Mesendoderm (in vitro differentiated cells): ENCODE results near the gene SCAI.
"Not testable (repeated sequence)": the region's sequence is repeated elsewhere in the genome, so short reads cannot be mapped to it uniquely, and the experiment has no call there.

Experiments used
- DNase-seq: peaks from one replicate; pipeline ENCODE4 v3.0.0; 2013
- H2AK5ac ChIP-seq: 2 replicates; pipeline ENCODE4 v1.6.1; 2013; ENCODE audit warnings: low read length, inconsistent platforms
- H2BK120ac ChIP-seq: 2 replicates; pipeline ENCODE4 v1.6.1; 2013; ENCODE audit warnings: low read depth, mild to moderate bottlenecking, low read length, moderate library complexity, mixed read lengths
- H2BK15ac ChIP-seq: replicated peaks from 2 replicates; pipeline ENCODE4 v1.6.1; 2013; ENCODE audit warnings: low read depth, mild to moderate bottlenecking, moderate library complexity
- H2BK5ac ChIP-seq: 2 replicates; pipeline ENCODE4 v1.6.1; 2013; ENCODE audit warnings: low read length, inconsistent platforms
- H3K18ac ChIP-seq: 2 replicates; pipeline ENCODE4 v1.6.1; 2013; ENCODE audit warnings: mild to moderate bottlenecking, low read length, mixed read lengths
- H3K23ac ChIP-seq: one replicate; pipeline ENCODE4 v1.6.1; 2013; ENCODE audit warnings: low read length
- H3K27ac ChIP-seq: 2 replicates; pipeline ENCODE4 v1.5.1; 2013; ENCODE audit warnings: low read depth, mild to moderate bottlenecking, inconsistent platforms, low read length, moderate library complexity
- H3K27me3 ChIP-seq: 2 replicates; pipeline ENCODE4 v1.6.1; 2013; ENCODE audit warnings: low read length, control low read depth, mild to moderate bottlenecking, inconsistent platforms; ENCODE audit not compliant: insufficient read depth, poor library complexity
- H3K36me3 ChIP-seq: 2 replicates; pipeline ENCODE4 v1.6.1; 2013; ENCODE audit warnings: low read length, inconsistent platforms; ENCODE audit not compliant: control insufficient read depth, insufficient read depth
- H3K4ac ChIP-seq: one replicate; pipeline ENCODE4 v1.6.1; 2013; ENCODE audit warnings: low read depth, mild to moderate bottlenecking, low read length, moderate library complexity
- H3K4me1 ChIP-seq: 2 replicates; pipeline ENCODE4 v1.6.1; 2013; ENCODE audit warnings: low read depth, low read length, inconsistent platforms; ENCODE audit not compliant: control insufficient read depth
- H3K4me2 ChIP-seq: 2 replicates; pipeline ENCODE4 v1.6.1; 2013; ENCODE audit warnings: low read length
- H3K4me3 ChIP-seq: 2 replicates; pipeline ENCODE4 v1.5.1; 2013; ENCODE audit warnings: mild to moderate bottlenecking, low read length
- H3K56ac ChIP-seq: one replicate; pipeline ENCODE4 v1.6.1; 2013; ENCODE audit warnings: low read length
- H3K79me1 ChIP-seq: 2 replicates; pipeline ENCODE4 v1.6.1; 2013; ENCODE audit warnings: low read length, inconsistent platforms
- H3K79me2 ChIP-seq: 2 replicates; pipeline ENCODE4 v1.6.1; 2013; ENCODE audit warnings: mild to moderate bottlenecking, low read length; ENCODE audit not compliant: control insufficient read depth, insufficient read depth
- H3K9ac ChIP-seq: 2 replicates; pipeline ENCODE4 v1.6.1; 2013; ENCODE audit warnings: low read length, inconsistent platforms
- H4K5ac ChIP-seq: one replicate; pipeline ENCODE4 v1.6.1; 2013; ENCODE audit warnings: low read length
- H4K8ac ChIP-seq: one replicate; pipeline ENCODE4 v1.6.1; 2013; ENCODE audit warnings: low read depth, mild to moderate bottlenecking, control low read depth, low read length, moderate library complexity
- WGBS: extraction: QIAGEN DNeasy Blood & Tissue Kit; methylation state at CpG from one replicate; pipeline ENCODE4 v1.1.7; 2013; ENCODE audit warnings: low lambda C conversion rate, missing lambda C conversion rate; ENCODE audit not compliant: insufficient coverage; ENCODE audit errors: extremely low coverage; 5-methylcytosine and 5-hydroxymethylcytosine counted together

SCAI gene

GRCh38 chr9:125021069-125021468 is 122.3 kb downstream of the SCAI start:
- Histone ChIP-seq H3K9ac (no peak overlapping the region), H3K18ac (no peak overlapping the region), H3K4me3 (no peak overlapping the region), H3K56ac (no peak overlapping the region), H3K79me1 (no peaks in the 10 kb centered on the region), H2BK120ac (no peak overlapping the region), H4K8ac (no peak overlapping the region), H4K5ac (no peak overlapping the region), H3K4me2 (no peak overlapping the region), H2BK5ac (no peak overlapping the region), H3K36me3 (no peaks in the 10 kb centered on the region), H3K23ac (no peak overlapping the region), H3K79me2 (no peaks in the 10 kb centered on the region), H3K27ac (no peak overlapping the region), H2AK5ac (no peak overlapping the region), H3K4me1 (no peaks in the 10 kb centered on the region), H3K27me3 (no peaks in the 10 kb centered on the region), H3K4ac (no peak overlapping the region), H2BK15ac (no peak overlapping the region)
- WGBS, result no CpG with 5 or more reads among the region's 4 CpGs
- DNase-seq, result no peak

- not testable (repeated sequence) for DNase-seq, H3K9ac ChIP-seq, H3K4me1 ChIP-seq, H3K79me2 ChIP-seq, H2BK120ac ChIP-seq, H4K8ac ChIP-seq, H3K18ac ChIP-seq, H3K4ac ChIP-seq, H3K27me3 ChIP-seq, H4K5ac ChIP-seq, H3K4me3 ChIP-seq, H3K4me2 ChIP-seq, H2BK5ac ChIP-seq, H3K56ac ChIP-seq, H2BK15ac ChIP-seq, H3K23ac ChIP-seq, H3K79me1 ChIP-seq, H3K27ac ChIP-seq, H2AK5ac ChIP-seq, H3K36me3 ChIP-seq
- WGBS, result no CpG with 5 or more reads among the region's 5 CpGs
These were observed 127.7 kb downstream of the SCAI start for GRCh38 chr9:125015655-125016054.

GRCh38 chr9:125012013-125012412 is 131.3 kb downstream of the SCAI start:
- no CpG with 5 or more reads among the region's 4 CpGs for WGBS
- not testable (repeated sequence) for H2AK5ac ChIP-seq, DNase-seq, H3K36me3 ChIP-seq, H3K18ac ChIP-seq, H2BK5ac ChIP-seq, H3K27me3 ChIP-seq, H3K79me1 ChIP-seq, H3K4me3 ChIP-seq, H2BK120ac ChIP-seq, H2BK15ac ChIP-seq, H4K5ac ChIP-seq, H3K23ac ChIP-seq, H3K4me2 ChIP-seq, H3K4me1 ChIP-seq, H3K56ac ChIP-seq, H3K79me2 ChIP-seq, H3K9ac ChIP-seq, H3K27ac ChIP-seq, H3K4ac ChIP-seq, H4K8ac ChIP-seq

GRCh38 chr9:125008599-125008998 is 134.7 kb downstream of the SCAI start:
- no peak overlapping the region for H3K4ac ChIP-seq
- no peak overlapping the region for H4K8ac ChIP-seq
- no peak overlapping the region for H2BK5ac ChIP-seq
- no peak overlapping the region for H2AK5ac ChIP-seq
- no peaks in the 10 kb centered on the region for H3K27me3 ChIP-seq
- H2BK15ac ChIP-seq, result no peak overlapping the region
- no peak overlapping the region for H2BK120ac ChIP-seq
- no peak overlapping the region for H3K23ac ChIP-seq
- H3K4me1 ChIP-seq, result no peaks in the 10 kb centered on the region
- no peaks in the 10 kb centered on the region for H3K79me1 ChIP-seq
- H3K9ac ChIP-seq, result no peak overlapping the region
- H3K4me2 ChIP-seq, result no peak overlapping the region
- no peak overlapping the region for H3K56ac ChIP-seq
- no peak for DNase-seq
- H3K4me3 ChIP-seq, result no peak overlapping the region
- H3K79me2 ChIP-seq, result no peaks in the 10 kb centered on the region
- H4K5ac ChIP-seq, result no peak overlapping the region
- H3K27ac ChIP-seq, result no peak overlapping the region
- WGBS, result no CpG with 5 or more reads among the region's 2 CpGs
- H3K36me3 ChIP-seq, result no peaks in the 10 kb centered on the region
- no peak overlapping the region for H3K18ac ChIP-seq

GRCh38 chr9:125003332-125003731 is 140.0 kb downstream of the SCAI start:
- H4K8ac ChIP-seq, result no peak overlapping the region
- no peak overlapping the region for H3K4ac ChIP-seq
- no peak overlapping the region for H3K27ac ChIP-seq
- no peaks in the 10 kb centered on the region for H3K36me3 ChIP-seq
- no peak overlapping the region for H3K18ac ChIP-seq
- H4K5ac ChIP-seq, result no peak overlapping the region
- DNase-seq, result no peak
- no peak overlapping the region for H2BK120ac ChIP-seq
- no peak overlapping the region for H3K56ac ChIP-seq
- no peak overlapping the region for H3K23ac ChIP-seq
- no peak overlapping the region for H3K9ac ChIP-seq
- H3K4me1 ChIP-seq, result no peaks in the 10 kb centered on the region
- no peaks in the 10 kb centered on the region for H3K79me2 ChIP-seq
- whole genome bisulfite sequencing, result no CpG with 5 or more reads among the region's 7 CpGs
- H3K79me1 ChIP-seq, result no peaks in the 10 kb centered on the region
- H3K4me2 ChIP-seq, result no peak overlapping the region
- no peak overlapping the region for H2BK15ac ChIP-seq
- no peak overlapping the region for H3K4me3 ChIP-seq
- no peaks in the 10 kb centered on the region for H3K27me3 ChIP-seq
- no peak overlapping the region for H2AK5ac ChIP-seq
- H2BK5ac ChIP-seq, result no peak overlapping the region

GRCh38 chr9:124983698-124984097 is 159.6 kb downstream of the SCAI start:
- Histone ChIP-seq H3K4me2 (no peak overlapping the region), H3K4me3 (no peak overlapping the region), H3K18ac (no peak overlapping the region), H3K79me1 (no peaks in the 10 kb centered on the region), H3K36me3 (no peaks in the 10 kb centered on the region), H2AK5ac (no peak overlapping the region), H4K8ac (no peak overlapping the region), H2BK120ac (no peak overlapping the region), H2BK15ac (no peak overlapping the region), H3K9ac (no peak overlapping the region), H3K79me2 (no peaks in the 10 kb centered on the region), H2BK5ac (no peak overlapping the region), H3K4ac (no peak overlapping the region), H3K4me1 (no peaks in the 10 kb centered on the region), H3K56ac (no peak overlapping the region), H4K5ac (no peak overlapping the region), H3K23ac (no peak overlapping the region), H3K27me3 (no peaks in the 10 kb centered on the region), H3K27ac (no peak overlapping the region)
- no CpG with 5 or more reads among the region's 1 CpG for WGBS
- DNase-seq, result no peak
